Measurements from ENCODE around the gene SRC. TPM values are rescaled to one million over a fixed set of nuclear protein-coding genes. Genes with fewer than 3 reads are reported as not detected.
A peak's percentile ranks its signal among the peaks of the same experiment; 100 is the strongest.

The SRC gene
- total RNA-seq, 4 donors from 2014 or later: 15.1 to 29.3 (median 19.7) TPM

GRCh38 chr20:37341632-37342031, 4.3 kb upstream of the SRC start:
- TF ChIP-seq CTCF (IDR thresholded peaks at IDR 0.05): no peak
- DNase-seq (ENCODE audit: low spot score) (no peak), ATAC-seq (ENCODE audit: low FRiP score) (no peak)

GRCh38 chr20:37342231-37343177, 3.4 kb upstream of the SRC start:
- no peak for ATAC-seq (ENCODE audit: low FRiP score)
- no peak for DNase-seq (ENCODE audit: low spot score)
- no peak for TF ChIP-seq CTCF (IDR thresholded peaks at IDR 0.05)

- DNase-seq (ENCODE audit: low spot score) (no peak), ATAC-seq (ENCODE audit: low FRiP score) (no peak)
- no peak for TF ChIP-seq CTCF (IDR thresholded peaks at IDR 0.05)
These were observed 2.5 kb upstream of the SRC start for GRCh38 chr20:37343212-37343993.

- no peak for DNase-seq (ENCODE audit: low spot score)
- no peak for TF ChIP-seq CTCF (IDR thresholded peaks at IDR 0.05)
- ATAC-seq (ENCODE audit: low FRiP score): no peak
These were observed 2.0 kb upstream of the SRC start for GRCh38 chr20:37343994-37344355.

- no peak for DNase-seq (ENCODE audit: low spot score)
- no peak for ATAC-seq (ENCODE audit: low FRiP score)
- TF ChIP-seq CTCF (IDR thresholded peaks at IDR 0.05): no peak
These were observed 1.2 kb upstream of the SRC start for GRCh38 chr20:37344506-37345338.

- DNase-seq (ENCODE audit: low spot score): no peak
- peak; percentile 25 for ATAC-seq (ENCODE audit: low FRiP score)
- TF ChIP-seq CTCF (IDR thresholded peaks at IDR 0.05): no peak
These were observed 245 bp downstream of the SRC start for GRCh38 chr20:37346236-37346534.
